Measurements from ENCODE around the gene GEMIN5. TPM values are rescaled to one million over a fixed set of nuclear protein-coding genes. Genes with fewer than 3 reads are reported as not detected.

GEMIN5 gene
- total RNA-seq, 1 donor from 2014 or later: 14.8 TPM

DNA sequence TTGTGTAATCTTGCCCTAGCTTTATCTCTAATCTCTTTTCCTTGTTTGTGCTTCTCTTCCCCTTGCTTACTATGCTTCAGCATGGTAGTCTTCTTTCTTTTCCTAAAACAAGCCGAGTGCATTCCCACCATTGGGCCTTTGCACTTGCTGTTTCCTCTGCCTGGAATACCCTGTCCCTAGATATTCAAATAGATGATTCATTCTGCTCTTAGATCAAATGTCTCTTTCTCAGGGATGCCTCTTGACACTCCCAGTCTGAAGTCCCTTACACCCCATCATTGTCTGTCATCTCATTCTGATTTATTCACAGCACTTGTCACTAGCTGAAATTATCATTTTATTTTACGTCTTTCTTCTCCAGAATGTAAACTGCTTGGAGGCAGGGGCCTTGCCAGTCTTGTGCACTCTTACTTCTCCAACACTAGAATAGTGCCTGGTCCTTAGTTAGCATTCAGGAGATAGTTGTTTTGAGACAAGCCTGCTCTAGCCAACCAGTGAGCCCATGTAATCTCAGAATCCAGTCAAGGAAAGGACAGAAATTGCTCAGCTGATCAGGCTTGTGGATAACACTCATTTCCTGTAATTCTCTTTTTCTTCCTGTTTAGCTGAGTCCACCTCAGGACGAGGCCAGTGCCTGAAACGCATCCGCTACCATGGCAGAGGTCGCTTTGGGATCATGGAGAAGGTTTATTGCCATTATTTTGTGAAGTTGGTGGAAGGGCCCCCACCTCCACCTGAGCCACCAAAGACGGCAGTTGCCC, 28.2 kb upstream of the GEMIN5 start:
- Histone ChIP-seq H2AFZ (ENCODE audit: low read depth, low read length) (no peak overlapping the region), H3K79me2 (ENCODE audit: insufficient read depth, low read length) (peaks cover 2% of the 10 kb centered on the region), H3K9me3 (ENCODE audit: insufficient read depth, low read depth, low read length) (no peaks in the 10 kb centered on the region), H3K4me2 (ENCODE audit: low read length) (no peak overlapping the region), H3K36me3 (ENCODE audit: insufficient read depth, low read length) (peaks cover 8% of the 10 kb centered on the region), H4K20me1 (ENCODE audit: insufficient read depth, low read length) (peaks cover 9% of the 10 kb centered on the region), H3K27me3 (ENCODE audit: insufficient read depth, low read length) (no peaks in the 10 kb centered on the region), H3K4me1 (ENCODE audit: insufficient read depth, low read length) (no peaks in the 10 kb centered on the region), H3K4me3 (ENCODE audit: insufficient read depth, low read depth, low read length) (no peak overlapping the region), H3K27ac (ENCODE audit: low read depth, low read length) (no peak overlapping the region), H3K9ac (ENCODE audit: low read length) (no peak overlapping the region)
- Mint-ChIP-seq H3K9me3 (ENCODE audit: unreplicated experiment) (no peaks in the 10 kb centered on the region), H3K27me3 (ENCODE audit: low read depth, unreplicated experiment) (no peaks in the 10 kb centered on the region), H3K36me3 (ENCODE audit: low read depth, unreplicated experiment) (peaks cover 2% of the 10 kb centered on the region), H3K27ac (ENCODE audit: unreplicated experiment) (no peak overlapping the region), H3K4me3 (ENCODE audit: unreplicated experiment) (no peak overlapping the region), H3K4me1 (ENCODE audit: low read depth, unreplicated experiment) (peaks cover 9% of the 10 kb centered on the region)
- DNase-seq (ENCODE audit: low read depth) (no peak), FAIRE-seq (no peak)
- TF ChIP-seq, protein P1, sequence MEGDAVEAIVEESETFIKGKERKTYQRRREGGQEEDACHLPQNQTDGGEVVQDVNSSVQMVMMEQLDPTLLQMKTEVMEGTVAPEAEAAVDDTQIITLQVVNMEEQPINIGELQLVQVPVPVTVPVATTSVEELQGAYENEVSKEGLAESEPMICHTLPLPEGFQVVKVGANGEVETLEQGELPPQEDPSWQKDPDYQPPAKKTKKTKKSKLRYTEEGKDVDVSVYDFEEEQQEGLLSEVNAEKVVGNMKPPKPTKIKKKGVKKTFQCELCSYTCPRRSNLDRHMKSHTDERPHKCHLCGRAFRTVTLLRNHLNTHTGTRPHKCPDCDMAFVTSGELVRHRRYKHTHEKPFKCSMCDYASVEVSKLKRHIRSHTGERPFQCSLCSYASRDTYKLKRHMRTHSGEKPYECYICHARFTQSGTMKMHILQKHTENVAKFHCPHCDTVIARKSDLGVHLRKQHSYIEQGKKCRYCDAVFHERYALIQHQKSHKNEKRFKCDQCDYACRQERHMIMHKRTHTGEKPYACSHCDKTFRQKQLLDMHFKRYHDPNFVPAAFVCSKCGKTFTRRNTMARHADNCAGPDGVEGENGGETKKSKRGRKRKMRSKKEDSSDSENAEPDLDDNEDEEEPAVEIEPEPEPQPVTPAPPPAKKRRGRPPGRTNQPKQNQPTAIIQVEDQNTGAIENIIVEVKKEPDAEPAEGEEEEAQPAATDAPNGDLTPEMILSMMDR (IDR thresholded peaks at IDR 0.05; ENCODE audit: insufficient read depth, low read depth, low read length): no peak
- TF ChIP-seq EZH2 (IDR thresholded peaks at IDR 0.05; ENCODE audit: insufficient read depth, low read length): no peak

DNA sequence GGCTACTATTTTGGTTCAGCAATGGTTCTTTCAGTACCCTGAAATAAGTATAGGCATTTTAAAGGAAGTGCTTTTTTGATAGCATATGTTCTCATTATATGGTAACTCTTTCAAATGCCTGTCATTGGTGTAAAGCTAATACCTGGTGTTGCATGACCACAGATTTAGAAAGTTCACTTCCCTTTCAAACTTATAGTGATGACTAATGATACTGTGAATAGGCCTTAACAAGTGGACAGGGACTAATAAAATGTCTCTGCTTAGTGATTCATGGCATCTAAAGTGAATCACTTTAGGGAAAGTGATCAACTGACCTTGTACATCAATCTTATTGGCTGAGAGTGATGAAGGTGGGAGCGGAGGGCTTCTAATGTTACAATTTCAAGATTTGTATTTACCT, 24.5 kb upstream of the GEMIN5 start:
- Histone ChIP-seq H4K20me1 (ENCODE audit: insufficient read depth, low read length) (peaks cover 3% of the 10 kb centered on the region), H3K4me2 (ENCODE audit: low read length) (no peak overlapping the region), H3K4me3 (ENCODE audit: insufficient read depth, low read depth, low read length) (no peak overlapping the region), H2AFZ (ENCODE audit: low read depth, low read length) (no peak overlapping the region), H3K4me1 (ENCODE audit: insufficient read depth, low read length) (no peaks in the 10 kb centered on the region), H3K9ac (ENCODE audit: low read length) (no peak overlapping the region), H3K27ac (ENCODE audit: low read depth, low read length) (no peak overlapping the region), H3K36me3 (ENCODE audit: insufficient read depth, low read length) (peaks cover 23% of the 10 kb centered on the region), H3K27me3 (ENCODE audit: insufficient read depth, low read length) (no peaks in the 10 kb centered on the region), H3K9me3 (ENCODE audit: insufficient read depth, low read depth, low read length) (no peaks in the 10 kb centered on the region), H3K79me2 (ENCODE audit: insufficient read depth, low read length) (peaks cover 2% of the 10 kb centered on the region)
- peaks cover 4% of the 10 kb centered on the region for H3K4me1 Mint-ChIP-seq (ENCODE audit: low read depth, unreplicated experiment)
- no peaks in the 10 kb centered on the region for H3K9me3 Mint-ChIP-seq (ENCODE audit: unreplicated experiment)
- H3K27me3 Mint-ChIP-seq (ENCODE audit: low read depth, unreplicated experiment): no peaks in the 10 kb centered on the region
- H3K4me3 Mint-ChIP-seq (ENCODE audit: unreplicated experiment): no peak overlapping the region
- H3K27ac Mint-ChIP-seq (ENCODE audit: unreplicated experiment): no peak overlapping the region
- FAIRE-seq (peak; percentile 20), DNase-seq (ENCODE audit: low read depth) (peak; percentile 28)
- TF ChIP-seq, protein P1 (IDR thresholded peaks at IDR 0.05; ENCODE audit: insufficient read depth, low read depth, low read length): no peak
- no peak for TF ChIP-seq EZH2 (IDR thresholded peaks at IDR 0.05; ENCODE audit: insufficient read depth, low read length)
- H3K36me3 Mint-ChIP-seq (ENCODE audit: low read depth, unreplicated experiment): peaks cover 6% of the 10 kb centered on the region

DNA sequence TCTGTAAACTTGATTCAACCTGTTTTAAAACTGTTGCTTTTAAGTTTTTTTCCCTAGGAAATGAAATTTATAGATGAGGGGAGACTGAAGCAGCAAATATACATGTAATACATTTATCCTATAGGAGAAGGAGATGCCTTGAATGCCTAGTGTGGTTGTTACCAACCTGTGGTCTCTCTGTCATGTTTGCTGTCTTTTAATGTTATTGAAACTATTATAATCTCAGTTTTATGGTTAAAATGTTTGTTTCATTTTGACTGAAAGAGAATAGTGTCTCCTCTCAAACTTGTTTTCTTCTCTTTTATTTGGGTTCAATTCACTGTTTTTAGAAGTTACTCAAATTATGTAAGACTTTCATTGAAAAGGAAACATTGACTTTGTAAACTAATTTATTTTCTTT, 18.7 kb upstream of the GEMIN5 start:
- DNase-seq (ENCODE audit: low read depth) (no peak), FAIRE-seq (no peak)
- TF ChIP-seq, protein P1 (IDR thresholded peaks at IDR 0.05; ENCODE audit: insufficient read depth, low read depth, low read length): no peak
- no peak for TF ChIP-seq EZH2 (IDR thresholded peaks at IDR 0.05; ENCODE audit: insufficient read depth, low read length)
- Histone ChIP-seq H3K9me3 (ENCODE audit: insufficient read depth, low read depth, low read length) (no peaks in the 10 kb centered on the region), H3K27me3 (ENCODE audit: insufficient read depth, low read length) (no peaks in the 10 kb centered on the region), H3K9ac (ENCODE audit: low read length) (no peak overlapping the region), H3K27ac (ENCODE audit: low read depth, low read length) (no peak overlapping the region), H3K4me3 (ENCODE audit: insufficient read depth, low read depth, low read length) (no peak overlapping the region), H3K4me1 (ENCODE audit: insufficient read depth, low read length) (no peaks in the 10 kb centered on the region), H4K20me1 (ENCODE audit: insufficient read depth, low read length) (peaks cover 4% of the 10 kb centered on the region), H2AFZ (ENCODE audit: low read depth, low read length) (no peak overlapping the region), H3K36me3 (ENCODE audit: insufficient read depth, low read length) (peaks cover 22% of the 10 kb centered on the region), H3K4me2 (ENCODE audit: low read length) (no peak overlapping the region), H3K79me2 (ENCODE audit: insufficient read depth, low read length) (no peaks in the 10 kb centered on the region)
- Mint-ChIP-seq H3K27ac (ENCODE audit: unreplicated experiment) (no peak overlapping the region), H3K27me3 (ENCODE audit: low read depth, unreplicated experiment) (no peaks in the 10 kb centered on the region), H3K9me3 (ENCODE audit: unreplicated experiment) (no peaks in the 10 kb centered on the region), H3K4me3 (ENCODE audit: unreplicated experiment) (no peak overlapping the region), H3K36me3 (ENCODE audit: low read depth, unreplicated experiment) (peaks cover 5% of the 10 kb centered on the region), H3K4me1 (ENCODE audit: low read depth, unreplicated experiment) (no peaks in the 10 kb centered on the region)

All from astrocyte (in vitro differentiated cells and primary cell).